Ovary (tissue), 3 donors: ENCODE measurements around the gene SLC27A3.

Experiments
- CTCF ChIP-seq, 3 donors: fragments of 450-650 bp in 2 of 3; fragments of 200-600 bp in 1 of 3; IDR thresholded peaks; one replicate each; pipeline versions ENCODE4 v1.5.1 to v1.8.0; 2016 to 2022; ENCODE audit warnings: antibody characterized with exemption in 3 of 3, mild to moderate bottlenecking in 1 of 3
- EP300 ChIP-seq: sonication (generic); formaldehyde crosslinking; IDR thresholded peaks from one replicate; pipeline ENCODE4 v1.6.1; 2017; ENCODE audit warnings: antibody characterized with exemption
- POLR2A ChIP-seq: fragments of 450-650 bp; IDR thresholded peaks from one replicate; pipeline ENCODE4 v1.6.1; 2017; ENCODE audit warnings: antibody characterized with exemption, mild to moderate bottlenecking, moderate library complexity
- donor health status: DM: no; HTN: no; CAD: no.

GRCh38 chr1:153764310-153764709 is 10.9 kb upstream of the SLC27A3 start:
- TF ChIP-seq CTCF (IDR thresholded peaks at IDR 0.05) (no peak), POLR2A (no peak), EP300 (no peak)
